A375 (cell line): ENCODE results near the gene HP1BP3. TPM values are rescaled to one million over a fixed set of nuclear protein-coding genes. Genes with fewer than 3 reads are reported as not detected.

Experiments
- total RNA-seq: library from RNA; depleted of rRNA; stranded (reverse); fragments of >200 nt; shearing (Covaris generic); gene quantifications from 2 replicates; pipeline ENCODE4 v1.2.3, GENCODE V29; 2014; rRNA removed

Gene HP1BP3
- 298 and 370 TPM in 2 replicates for total RNA-seq

GRCh38 chr1:20787029-20787839 is at the start of gene HP1BP3:
Gene HP1BP3 (minus strand): TSS chr1:20787307. CDS start chr1:20780440, 6,867 bp downstream.

GRCh38 chr1:20732588-20733359 is 54.3 kb downstream of the HP1BP3 start, which contains the start of gene SH2D5:
Gene SH2D5 (minus strand): TSS chr1:20732703. CDS start chr1:20728044, 4,659 bp downstream.

GRCh38 chr1:20717452-20718342 is 69.4 kb downstream of the HP1BP3 start, which contains the start of gene KIF17:
Gene KIF17 (minus strand): TSS chr1:20718007. CDS start chr1:20717706, 301 bp downstream.

Other genes with a start within 250 kb of the HP1BP3 start
- not detected in 2 replicates for gene FAM43B, start 234.7 kb downstream of the HP1BP3 start, total RNA-seq
- not detected in 2 replicates for gene CDA, start 198.2 kb downstream of the HP1BP3 start, total RNA-seq
- gene PINK1, start 153.8 kb downstream of the HP1BP3 start, total RNA-seq, result 21.6 and 27.6 TPM in 2 replicates
- 312 and 325 TPM in 2 replicates for gene DDOST, start 125.9 kb downstream of the HP1BP3 start, total RNA-seq
- 0.40 and 1.1 TPM in 2 replicates for gene KIF17, start 69.3 kb downstream of the HP1BP3 start, total RNA-seq
- 1.7 and 2.8 TPM in 2 replicates for gene SH2D5, start 54.6 kb downstream of the HP1BP3 start, total RNA-seq